IMR-90 (cell line): Measurements from ENCODE around the gene PNO1. TPM values are rescaled to one million over a fixed set of nuclear protein-coding genes. Genes with fewer than 3 reads are reported as not detected.
"Not testable (repeated sequence)": the region's sequence is repeated elsewhere in the genome, so short reads cannot be mapped to it uniquely, and the experiment has no call there.

ENCODE experiments used
- ATAC-seq: fragments of 200-7000 bp; cut with Tn5 transposase; 2 replicates; pipeline ENCODE4 v1.9.1; 2020; ENCODE audit warnings: low read depth, mild to moderate bottlenecking, moderate library complexity
- BruUV-seq: library from RNA; stranded (reverse); fragments of 400-500 nt; replicated peaks from 2 replicates; lab custom pipeline; 2021; lab: Mats Ljungman, UMichigan
- CTCF ChIA-PET: fragments of 300-600 bp; formaldehyde crosslinking; extraction: SDS; loops from one replicate; lab custom pipeline; 2021; ENCODE audit warnings: antibody characterized with exemption; lab: Yijun Ruan, JAX
- POLR2A ChIA-PET: fragments of 300-600 bp; sonication (Branson Sonifier 250); formaldehyde crosslinking; loops from one replicate; lab custom pipeline; 2022; ENCODE audit warnings: antibody characterized with exemption; ENCODE audit not compliant: unreplicated experiment; lab: Charles Lee
- DNase-seq: peaks from one replicate; pipeline ENCODE4 v3.0.0; 2013
- H2AFZ ChIP-seq: replicated peaks from 2 replicates; pipeline ENCODE3; 2013; ENCODE audit warnings: low read length, mild to moderate bottlenecking; ENCODE audit not compliant: poor library complexity
- H2AK5ac ChIP-seq: 2 replicates; pipeline ENCODE4 v1.6.1; 2013; ENCODE audit warnings: low read depth, low read length, inconsistent platforms
- H2AK9ac ChIP-seq: replicated peaks from 2 replicates; pipeline ENCODE3; 2013; ENCODE audit warnings: mild to moderate bottlenecking, low read depth, low read length, moderate library complexity; ENCODE audit not compliant: poor library complexity
- H2BK120ac ChIP-seq: 2 replicates; pipeline ENCODE4 v1.6.1; 2013; ENCODE audit warnings: low read depth, low read length, inconsistent platforms
- H2BK15ac ChIP-seq: 3 replicates; pipeline ENCODE4 v1.6.1; 2013; ENCODE audit warnings: low read depth, low read length, inconsistent platforms
- H2BK20ac ChIP-seq: 2 replicates; pipeline ENCODE4 v1.6.1; 2013; ENCODE audit warnings: low read depth, mild to moderate bottlenecking, inconsistent platforms, low read length, moderate library complexity
- H2BK5ac ChIP-seq: 2 replicates; pipeline ENCODE4 v1.6.1; 2013; ENCODE audit warnings: mild to moderate bottlenecking, low read depth, low read length, inconsistent platforms; ENCODE audit not compliant: poor library complexity, severe bottlenecking
- H3K14ac ChIP-seq: replicated peaks from 2 replicates; pipeline ENCODE4 v1.6.1; 2013; ENCODE audit warnings: low read depth, low read length, inconsistent platforms
- H3K18ac ChIP-seq: 2 replicates; pipeline ENCODE4 v1.6.1; 2013; ENCODE audit warnings: low read depth, low read length, control low read depth
- H3K23ac ChIP-seq: 2 replicates; pipeline ENCODE4 v1.6.1; 2013; ENCODE audit warnings: low read depth, low read length, inconsistent platforms
- H3K27ac ChIP-seq: 2 replicates; pipeline ENCODE4 v1.5.1; 2013; ENCODE audit warnings: mild to moderate bottlenecking, control low read depth, low read length; ENCODE audit not compliant: insufficient read depth
- H3K27me3 ChIP-seq: 2 replicates; pipeline ENCODE4 v1.6.1; 2013; ENCODE audit warnings: low read length; ENCODE audit not compliant: control insufficient read depth, insufficient read depth
- H3K36me3 ChIP-seq: 2 replicates; pipeline ENCODE4 v1.6.1; 2013; ENCODE audit warnings: low read length, mixed read lengths; ENCODE audit not compliant: control insufficient read depth, insufficient read depth
- H3K4ac ChIP-seq: 2 replicates; pipeline ENCODE4 v1.6.1; 2013; ENCODE audit warnings: low read depth, low read length, inconsistent platforms
- H3K4me1 ChIP-seq: 2 replicates; pipeline ENCODE4 v1.6.1; 2013; ENCODE audit warnings: low read length, mixed read lengths; ENCODE audit not compliant: control insufficient read depth, insufficient read depth
- H3K4me2 ChIP-seq: 2 replicates; pipeline ENCODE4 v1.6.1; 2013; ENCODE audit warnings: low read depth, mild to moderate bottlenecking, control low read depth, low read length, moderate library complexity
- H3K4me3 ChIP-seq: 2 replicates; pipeline ENCODE4 v1.5.1; 2013; ENCODE audit warnings: low read depth, mild to moderate bottlenecking, control low read depth, low read length, moderate library complexity; ENCODE audit not compliant: insufficient read depth
- H3K56ac ChIP-seq: 2 replicates; pipeline ENCODE4 v1.6.1; 2013; ENCODE audit warnings: low read length, inconsistent platforms; ENCODE audit not compliant: insufficient read depth; ENCODE audit errors: extremely low read depth
- H3K79me1 ChIP-seq, 2 experiments: 2 replicates each; pipeline ENCODE4 v1.6.1; 2013; ENCODE audit warnings: low read length in 2 of 2, inconsistent platforms in 1 of 2, low read depth in 1 of 2
- H3K9ac ChIP-seq: 2 replicates; pipeline ENCODE4 v1.6.1; 2013; ENCODE audit warnings: low read depth, low read length, control low read depth
- H3K9me1 ChIP-seq: 2 replicates; pipeline ENCODE4 v1.6.1; 2013; ENCODE audit warnings: low read length, inconsistent platforms; ENCODE audit not compliant: insufficient read depth
- H3K9me3 ChIP-seq: 2 replicates; pipeline ENCODE4 v1.6.1; 2013; ENCODE audit warnings: low read length; ENCODE audit not compliant: control insufficient read depth, insufficient read depth
- H4K20me1 ChIP-seq: 2 replicates; pipeline ENCODE4 v1.6.1; 2013; ENCODE audit warnings: low read length, inconsistent platforms; ENCODE audit not compliant: insufficient read depth
- H4K5ac ChIP-seq: 2 replicates; pipeline ENCODE4 v1.6.1; 2013; ENCODE audit warnings: mild to moderate bottlenecking, low read depth, low read length, control low read depth
- H4K8ac ChIP-seq, 2 experiments: 2 replicates each; pipeline ENCODE4 v1.6.1; 2013; ENCODE audit warnings: low read depth in 2 of 2, low read length in 2 of 2, control low read depth in 1 of 2, inconsistent platforms in 1 of 2
- H4K91ac ChIP-seq: 2 replicates; pipeline ENCODE4 v1.6.1; 2013; ENCODE audit warnings: low read depth, low read length, inconsistent platforms; ENCODE audit not compliant: insufficient read depth
- WGBS, 2 experiments: methylation state at CpG; one replicate each; pipeline versions ENCODE4 v1.1.5 to v1.1.7; 2013; ENCODE audit warnings: missing lambda C conversion rate in 2 of 2; ENCODE audit not compliant: insufficient read length in 1 of 2; ENCODE audit errors: extremely low coverage in 2 of 2; 5-methylcytosine and 5-hydroxymethylcytosine counted together
- dilution Hi-C: fragments of 300-500 bp; cut with HindIII; formaldehyde crosslinking; loops from one replicate; pipeline ENCODE4 v1.14.3; 2018; ENCODE audit warnings: low sequenced_read_pairs; ENCODE audit not compliant: unreplicated experiment
- in situ Hi-C: fragments of 300-500 bp; cut with MboI; formaldehyde crosslinking; loops from 3 replicates; pipeline ENCODE4 v1.14.3; 2019; ENCODE audit warnings: low sequenced_read_pairs, inconsistent platforms, mixed read lengths
- intact Hi-C: fragments of 100-400 bp; cut with micrococcal nuclease; formaldehyde crosslinking; loops from 2 replicates; pipeline ENCODE4 v1.10.0; 2022
- polyA plus RNA-seq, 3 experiments: library from polyadenylated mRNA; depleted of rRNA; stranded (reverse); fragments of >200 nt; gene quantifications; 2 replicates each; pipeline ENCODE4 v1.2.3, GENCODE V29; 2012; ENCODE audit warnings: low replicate concordance in 1 of 3
- total RNA-seq: library from RNA; depleted of rRNA; stranded (reverse); fragments of >200 nt; gene quantifications from 2 replicates; pipeline ENCODE4 v1.2.3, GENCODE V29; 2012

Gene PNO1
- total and polyA plus RNA-seq, 2 of the 4 experiments (the other 2 are of a cell fraction) = 12.8 to 14.7 TPM

DNA sequence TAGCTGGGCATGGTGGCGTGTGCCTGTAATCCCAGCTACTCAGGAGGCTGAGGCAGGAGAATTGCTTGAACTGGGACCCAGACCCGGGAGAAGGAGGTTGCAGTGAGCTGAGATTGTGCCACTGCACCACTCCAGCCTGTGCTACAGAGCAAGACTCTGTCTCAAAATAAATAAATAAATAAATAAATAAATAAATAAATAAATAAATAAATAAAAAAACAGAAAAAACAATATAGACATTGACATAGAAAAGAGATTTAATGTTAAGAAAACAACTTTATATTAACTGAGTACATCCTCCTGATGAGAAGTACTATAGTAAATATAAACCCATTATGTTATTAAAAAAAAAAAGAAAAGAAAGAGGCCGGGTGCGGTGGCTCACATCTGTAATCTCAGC, 39.8 kb upstream of the PNO1 start:
- no CpG with 5 or more reads among the region's 4 CpGs for WGBS, 2 experiments
- POLR2A ChIA-PET = not testable (repeated sequence)

More for the DNA sequence above, 39.8 kb upstream of the PNO1 start:
- DNase-seq, H4K8ac ChIP-seq, H3K23ac ChIP-seq, H3K9me1 ChIP-seq, ATAC-seq, intact Hi-C loops, H4K91ac ChIP-seq, BruUV-seq, H3K27ac ChIP-seq, H3K4me2 ChIP-seq, H3K9me3 ChIP-seq, H3K14ac ChIP-seq, H2AFZ ChIP-seq, H2AK5ac ChIP-seq, H4K5ac ChIP-seq, H2BK5ac ChIP-seq, H2BK120ac ChIP-seq, H3K18ac ChIP-seq, H2BK20ac ChIP-seq, H3K79me1 ChIP-seq, in situ Hi-C loops, H3K36me3 ChIP-seq, H3K4ac ChIP-seq, H3K4me3 ChIP-seq, H3K56ac ChIP-seq, H3K9ac ChIP-seq, H3K4me1 ChIP-seq, H4K20me1 ChIP-seq, CTCF ChIA-PET, H2AK9ac ChIP-seq, H2BK15ac ChIP-seq, dilution Hi-C loops: not testable (repeated sequence)
- peaks cover 18% of the 10 kb centered on the region for H3K27me3 ChIP-seq
